K562 (cell line): ENCODE measurements around the gene TMEM61. TPM values are rescaled to one million over a fixed set of nuclear protein-coding genes. Genes with fewer than 3 reads are reported as not detected.
A peak's percentile ranks its signal among the peaks of the same experiment; 100 is the strongest.

Source experiments
- ARID3B ChIP-seq: fragments of 250-450 bp; sonication (Bioruptor Pico); IDR thresholded peaks from 2 replicates; pipeline ENCODE4 v1.4.0; 2020; ENCODE audit warnings: borderline replicate concordance
- CSDE1 ChIP-seq, 2 experiments: fragments of 450-650 bp; IDR thresholded peaks; 2 replicates each; pipeline ENCODE4 v1.6.1; 2016; ENCODE audit warnings: mild to moderate bottlenecking in 1 of 2
- E2F6 ChIP-seq, 2 experiments: IDR thresholded peaks; 2 replicates each; pipeline ENCODE4 v1.6.1; 2011; ENCODE audit warnings: borderline replicate concordance in 1 of 2, control low read depth in 1 of 2, low read depth in 1 of 2, low read length in 1 of 2, mild to moderate bottlenecking in 1 of 2, mixed read lengths in 1 of 2, moderate library complexity in 1 of 2; ENCODE audit not compliant: insufficient read depth in 1 of 2, insufficient read length in 1 of 2, poor library complexity in 1 of 2, severe bottlenecking in 1 of 2; ENCODE audit errors: extremely low read depth in 1 of 2
- EP300 ChIP-seq: IDR thresholded peaks from 2 replicates; pipeline ENCODE4 v1.6.1; 2012; ENCODE audit warnings: low read length, improper control_type of control experiment
- GTF2A2 ChIP-seq: IDR thresholded peaks from 2 replicates; pipeline ENCODE4 v1.6.1; 2016; ENCODE audit warnings: mild to moderate bottlenecking, missing genetic modification characterization, missing compliant biosample characterization
- ILF3 ChIP-seq: fragments of 450-650 bp; IDR thresholded peaks from 2 replicates; pipeline ENCODE4 v1.6.1; 2018; ENCODE audit warnings: antibody characterized with exemption, mild to moderate bottlenecking, moderate library complexity, borderline replicate concordance
- MBD2 ChIP-seq: sonication (generic); IDR thresholded peaks from 2 replicates; pipeline ENCODE4 v1.6.1; 2016; ENCODE audit warnings: low read depth, borderline replicate concordance
- MTA1 ChIP-seq: fragments of 450-650 bp; IDR thresholded peaks from 2 replicates; pipeline ENCODE4 v1.6.1; 2017; ENCODE audit warnings: borderline replicate concordance
- NBN ChIP-seq: fragments of 450-650 bp; IDR thresholded peaks from 2 replicates; pipeline ENCODE4 v1.6.1; 2016; ENCODE audit warnings: low read depth, mild to moderate bottlenecking
- NFATC3 ChIP-seq: fragments of 450-650 bp; IDR thresholded peaks from 2 replicates; pipeline ENCODE4 v1.6.1; 2017; ENCODE audit warnings: mild to moderate bottlenecking
- POLR3G ChIP-seq: IDR thresholded peaks from 2 replicates; pipeline ENCODE4 v1.6.1; 2011; ENCODE audit not compliant: insufficient read length, insufficient replicate concordance; ENCODE audit errors: extremely low read depth
- SETDB1 ChIP-seq: IDR thresholded peaks from one replicate; pipeline ENCODE4 v1.6.1; 2012; ENCODE audit warnings: low read length, control low read depth, inconsistent platforms
- SMAD1 ChIP-seq: fragments of 150-350 bp; IDR thresholded peaks from 2 replicates; pipeline ENCODE4 v1.6.1; 2014; ENCODE audit warnings: low read length, low read depth; ENCODE audit not compliant: partially characterized antibody
- SPI1 ChIP-seq: IDR thresholded peaks from 2 replicates; pipeline ENCODE4 v1.6.1; 2011; ENCODE audit warnings: low read depth, low read length, control low read depth, borderline replicate concordance
- SRSF1 ChIP-seq: fragments of 200-400 bp; formaldehyde crosslinking; IDR thresholded peaks from 2 replicates; pipeline ENCODE4 v1.6.1; 2017; ENCODE audit warnings: mild to moderate bottlenecking, low read depth, low read length, moderate library complexity
- TAF7 ChIP-seq: fragments of 450-650 bp; IDR thresholded peaks from 2 replicates; pipeline ENCODE4 v1.6.1; 2016; ENCODE audit warnings: missing genetic modification characterization, missing compliant biosample characterization
- TRIM24 ChIP-seq, 2 experiments: fragments of 450-650 bp; IDR thresholded peaks; 2 replicates each; pipeline ENCODE4 v1.6.1; 2016
- VEZF1 ChIP-seq: fragments of 200-800 bp; sonication (Bioruptor generic); IDR thresholded peaks from 2 replicates; pipeline ENCODE4 v1.6.1; 2017; ENCODE audit warnings: missing genetic modification characterization, missing compliant biosample characterization
- ZKSCAN8 ChIP-seq: fragments of 200-800 bp; sonication (Bioruptor generic); IDR thresholded peaks from 2 replicates; pipeline ENCODE4 v1.6.1; 2016; ENCODE audit warnings: missing genetic modification characterization, missing compliant biosample characterization
- ZNF3 ChIP-seq: fragments of 250-450 bp; sonication (Bioruptor Pico); IDR thresholded peaks from 2 replicates; pipeline ENCODE4 v1.5.0; 2021; ENCODE audit warnings: mild to moderate bottlenecking, moderate library complexity
- ZZZ3 ChIP-seq: fragments of 450-650 bp; IDR thresholded peaks from 2 replicates; pipeline ENCODE4 v1.6.1; 2016; ENCODE audit warnings: antibody characterized with exemption, mild to moderate bottlenecking, moderate library complexity
- polyA plus RNA-seq, 8 experiments: library from polyadenylated mRNA; depleted of rRNA in 4 of 8; stranded (reverse) in 5 of 8; unstranded in 3 of 8; fragments of >200 nt; fragmentation: Nextera tagmentation in 2 of 8; fragmentation: Illumina TruSeq in 1 of 8; extraction: Ambion mirVana in 2 of 8; extraction: Trizol in 1 of 8; gene quantifications; 2 replicates each; pipeline versions ENCODE4 v1.2.1 to v1.2.3, GENCODE V29; 2011 to 2014; ENCODE audit warnings: inconsistent platforms in 1 of 8, missing spikeins in 1 of 8
- total RNA-seq, 7 experiments: library from RNA; depleted of rRNA in 6 of 7; stranded (reverse); fragments of >200 nt in 6 of 7; fragmentation: Illumina TruSeq in 2 of 7; extraction: Trizol in 2 of 7; gene quantifications; 2 replicates each; pipeline versions ENCODE4 v1.2.1 to v1.2.3, GENCODE V29; 2011 to 2021; ENCODE audit warnings: low replicate concordance in 1 of 7
- TF ChIP-seq, protein P1 (sequence below): fragments of 450-650 bp; IDR thresholded peaks from 2 replicates; pipeline ENCODE4 v1.6.1; 2017; ENCODE audit warnings: antibody characterized with exemption

Gene TMEM61
- total and polyA plus RNA-seq, 9 of the 15 experiments (the other 6 are each of a cell fraction or from before 2014, with no cell fraction given): not detected

GRCh38 chr1:54951810-54952226, 28.6 kb upstream of the TMEM61 start (continued):
- TF ChIP-seq MTA1: no peak
- TF ChIP-seq NBN: no peak
- no peak for TF ChIP-seq ILF3
- no peak for TF ChIP-seq SPI1
- peak; percentile 45; the same call in 1 of the 2 replicates for TF ChIP-seq ZKSCAN8 (CRISPR knock-in tag)
- TF ChIP-seq ZNF3 (CRISPR knock-in tag): no peak
- 0 out of 2 replicates have a peak, but pooled peaks have one; percentile 14 for TF ChIP-seq TAF7 (tag)
- no peak for TF ChIP-seq ARID3B (CRISPR knock-in tag)
- TF ChIP-seq SRSF1: no peak
- TF ChIP-seq MBD2: no peak
- TF ChIP-seq CSDE1 (IDR thresholded peaks at IDR 0.05): no peak
- no peak for TF ChIP-seq VEZF1
- TF ChIP-seq EP300: no peak
- no peak for TF ChIP-seq SMAD1
- TF ChIP-seq SETDB1: no peak
- no peak for TF ChIP-seq NFATC3
- no peak for TF ChIP-seq ZZZ3
- no peak for TF ChIP-seq TRIM24 (IDR thresholded peaks at IDR 0.05)
- TF ChIP-seq, protein P1, sequence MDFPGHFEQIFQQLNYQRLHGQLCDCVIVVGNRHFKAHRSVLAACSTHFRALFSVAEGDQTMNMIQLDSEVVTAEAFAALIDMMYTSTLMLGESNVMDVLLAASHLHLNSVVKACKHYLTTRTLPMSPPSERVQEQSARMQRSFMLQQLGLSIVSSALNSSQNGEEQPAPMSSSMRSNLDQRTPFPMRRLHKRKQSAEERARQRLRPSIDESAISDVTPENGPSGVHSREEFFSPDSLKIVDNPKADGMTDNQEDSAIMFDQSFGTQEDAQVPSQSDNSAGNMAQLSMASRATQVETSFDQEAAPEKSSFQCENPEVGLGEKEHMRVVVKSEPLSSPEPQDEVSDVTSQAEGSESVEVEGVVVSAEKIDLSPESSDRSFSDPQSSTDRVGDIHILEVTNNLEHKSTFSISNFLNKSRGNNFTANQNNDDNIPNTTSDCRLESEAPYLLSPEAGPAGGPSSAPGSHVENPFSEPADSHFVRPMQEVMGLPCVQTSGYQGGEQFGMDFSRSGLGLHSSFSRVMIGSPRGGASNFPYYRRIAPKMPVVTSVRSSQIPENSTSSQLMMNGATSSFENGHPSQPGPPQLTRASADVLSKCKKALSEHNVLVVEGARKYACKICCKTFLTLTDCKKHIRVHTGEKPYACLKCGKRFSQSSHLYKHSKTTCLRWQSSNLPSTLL: no peak
- no peak for TF ChIP-seq E2F6 (IDR thresholded peaks at IDR 0.05; ENCODE audit: borderline replicate concordance in 1 of 2, extremely low read depth in 1 of 2, insufficient read depth in 1 of 2, insufficient read length in 1 of 2, low read depth in 1 of 2, low read length in 1 of 2, poor library complexity in 1 of 2, severe bottlenecking in 1 of 2)
- peak; percentile 90 for TF ChIP-seq GTF2A2 (tag)
- no peak for TF ChIP-seq POLR3G
